ENCODE data around the gene LRP5.

DNA sequence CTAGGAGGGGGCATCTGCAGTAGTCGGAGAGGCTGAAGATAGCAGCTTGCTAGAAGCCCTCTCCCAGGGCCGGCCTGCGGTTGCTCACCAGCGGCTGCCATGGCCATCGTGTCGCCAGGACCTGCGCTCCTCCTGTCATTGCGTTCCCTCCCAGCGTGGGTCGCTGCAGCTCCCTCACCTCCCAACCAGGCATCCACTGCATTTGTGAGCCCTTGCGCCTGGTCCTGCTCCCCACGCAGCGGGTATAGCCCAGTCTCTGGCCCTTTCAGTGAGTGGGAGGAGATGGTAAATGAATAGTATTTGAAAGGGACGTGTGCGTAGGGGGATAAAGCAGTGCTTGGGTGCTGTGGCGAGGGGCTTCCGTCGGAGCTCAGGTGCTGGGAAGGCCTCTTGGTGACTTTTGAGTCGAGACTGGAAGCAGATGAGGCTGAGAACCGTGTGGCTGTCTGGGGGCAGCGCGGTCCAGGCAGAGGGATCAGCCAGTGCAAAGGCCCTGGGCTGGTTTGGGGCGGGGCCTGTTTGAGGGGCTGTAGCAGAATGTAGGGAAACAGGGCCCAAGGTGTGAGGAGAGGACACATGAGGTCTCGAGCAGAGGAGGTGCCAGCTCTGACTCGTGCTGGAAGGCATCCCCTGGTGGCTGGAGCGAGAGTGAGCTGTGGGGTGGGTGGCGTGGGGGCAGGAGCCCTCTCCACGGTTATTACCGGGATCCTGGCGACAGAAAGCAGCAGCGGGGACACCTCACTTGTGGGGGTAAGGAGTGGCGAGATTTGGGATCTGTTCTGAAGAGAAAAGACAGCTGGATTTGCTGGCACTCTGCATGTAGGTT is 39.3 kb downstream of the LRP5 start:
- TF ChIP-seq GATA3 (IDR thresholded peaks at IDR 0.05; ENCODE audit: low read depth, low read length), result no peak
- TF ChIP-seq GATA2 (IDR thresholded peaks at IDR 0.05; ENCODE audit: low read depth, low read length), result no peak

All from SH-SY5Y (cell line).